Measurements from ENCODE around the gene NAP1L1.
"Not testable (repeated sequence)": the region's sequence is repeated elsewhere in the genome, so short reads cannot be mapped to it uniquely, and the experiment has no call there.

Gene NAP1L1

DNA sequence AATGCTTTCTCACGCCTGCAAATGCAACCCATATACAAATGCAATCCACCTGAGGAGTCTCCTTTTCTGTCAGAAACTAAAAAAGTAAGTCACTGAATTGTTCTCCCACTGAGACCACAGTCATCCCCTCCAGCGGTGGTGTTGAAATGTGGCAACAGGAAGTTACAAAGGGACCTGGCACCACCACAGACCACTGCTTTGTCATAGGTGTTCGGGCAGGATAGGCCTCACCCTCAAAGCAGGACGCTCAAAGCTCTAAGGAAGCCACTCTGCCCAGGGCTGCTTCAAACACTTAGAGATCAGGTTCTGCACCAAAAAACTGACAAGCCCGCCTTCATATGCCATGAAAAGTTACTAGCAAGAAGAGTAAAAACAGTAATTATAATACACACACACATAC is 64.2 kb downstream of the NAP1L1 start:
- no peak for FAIRE-seq

DNA sequence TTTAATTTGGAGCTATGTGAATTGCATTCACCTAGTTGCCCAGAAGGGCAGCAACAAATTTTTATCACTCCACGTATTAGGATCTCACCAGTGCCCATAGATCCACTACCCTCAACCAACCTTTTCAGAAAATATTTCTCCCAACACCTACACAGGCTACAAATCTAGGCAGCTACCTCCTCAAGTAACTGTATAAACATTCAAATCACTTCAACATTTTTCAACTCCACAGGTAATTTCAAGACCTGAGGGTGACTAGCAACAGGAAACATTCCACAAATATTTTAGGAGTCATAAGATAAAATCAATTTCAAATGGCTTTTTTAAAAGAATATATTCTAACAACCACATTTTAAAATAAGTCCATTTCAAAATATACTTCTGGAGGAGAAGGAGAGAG is 65.8 kb downstream of the NAP1L1 start:
- FAIRE-seq = no peak

DNA sequence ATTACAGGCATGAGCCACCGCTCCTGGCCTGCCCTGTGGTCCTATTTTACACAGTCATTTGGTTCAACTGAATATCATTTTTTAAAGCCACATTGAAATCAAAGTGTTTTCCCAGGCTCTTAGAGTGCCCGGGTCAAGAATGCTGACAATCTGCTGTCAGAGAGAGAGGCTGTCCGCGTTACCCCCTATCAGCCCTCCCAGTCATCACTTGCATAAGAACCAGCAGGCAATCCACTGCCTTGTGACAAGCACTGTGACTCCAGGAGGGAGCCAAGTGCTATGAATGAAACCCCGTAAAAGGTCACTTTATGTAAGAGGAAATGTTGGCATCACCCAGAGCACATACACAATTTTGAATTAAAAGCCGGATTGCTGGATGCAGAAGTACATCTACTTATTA is 66.4 kb downstream of the NAP1L1 start:
- no peak for FAIRE-seq

DNA sequence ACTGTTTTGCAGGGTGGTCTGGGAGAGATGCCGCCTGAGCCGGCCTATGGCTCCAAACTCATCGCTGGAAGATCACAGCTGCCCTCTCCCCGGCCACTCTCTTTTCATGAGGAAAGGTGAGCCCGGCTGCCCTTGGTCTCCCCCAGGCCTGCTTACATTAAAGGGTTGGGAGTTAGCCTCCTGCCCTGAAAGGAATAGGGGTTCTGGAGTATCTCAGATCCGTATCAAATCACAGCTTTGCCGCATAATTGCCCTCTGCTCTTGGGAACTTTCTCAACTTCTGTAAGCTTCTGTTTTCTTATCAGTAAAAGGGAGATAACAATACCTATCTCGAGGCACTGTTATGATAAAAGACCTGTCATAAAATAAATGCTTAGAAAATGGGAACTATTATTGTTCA is 70.5 kb downstream of the NAP1L1 start:
- FAIRE-seq = no peak

DNA sequence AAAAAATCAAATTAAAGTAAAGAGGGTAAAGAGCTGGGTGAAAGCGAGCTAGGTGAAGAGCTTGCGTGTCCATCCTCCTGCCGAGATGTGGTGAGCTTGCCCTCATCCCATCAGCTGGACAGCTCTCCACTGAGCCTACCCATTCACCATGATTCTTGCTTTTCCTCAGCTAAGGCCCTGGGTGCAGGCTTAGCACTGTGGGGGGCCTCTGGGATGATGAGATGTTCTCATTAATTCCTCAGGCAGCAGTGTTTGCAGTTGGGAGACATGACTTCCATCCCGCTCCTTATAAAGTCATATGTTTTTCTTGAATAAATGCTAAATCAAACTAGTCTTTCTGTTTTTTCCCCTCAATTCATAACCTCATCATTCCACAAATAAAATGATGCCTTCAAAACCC is 70.9 kb downstream of the NAP1L1 start:
- no peak for FAIRE-seq

DNA sequence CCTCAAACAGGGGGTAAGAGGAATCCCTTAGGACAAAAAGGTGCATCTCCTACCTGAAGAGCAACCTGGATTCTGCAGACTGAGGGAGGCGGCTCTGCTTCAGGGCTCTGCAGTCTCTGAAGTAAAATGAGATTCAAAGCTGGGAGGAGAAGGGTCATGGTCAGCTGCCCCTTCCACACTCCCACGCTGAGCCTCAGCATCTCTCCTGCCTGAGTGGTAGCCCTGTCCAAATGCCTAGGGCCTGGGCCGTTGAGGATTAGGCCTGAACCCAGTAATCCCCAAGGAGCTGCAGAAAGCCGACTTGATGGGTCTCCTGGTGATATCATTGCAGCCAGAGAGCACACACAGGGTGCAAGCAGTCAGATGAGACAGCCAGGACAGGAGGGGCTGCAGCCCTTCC is 71.8 kb downstream of the NAP1L1 start:
- FAIRE-seq = no peak

DNA sequence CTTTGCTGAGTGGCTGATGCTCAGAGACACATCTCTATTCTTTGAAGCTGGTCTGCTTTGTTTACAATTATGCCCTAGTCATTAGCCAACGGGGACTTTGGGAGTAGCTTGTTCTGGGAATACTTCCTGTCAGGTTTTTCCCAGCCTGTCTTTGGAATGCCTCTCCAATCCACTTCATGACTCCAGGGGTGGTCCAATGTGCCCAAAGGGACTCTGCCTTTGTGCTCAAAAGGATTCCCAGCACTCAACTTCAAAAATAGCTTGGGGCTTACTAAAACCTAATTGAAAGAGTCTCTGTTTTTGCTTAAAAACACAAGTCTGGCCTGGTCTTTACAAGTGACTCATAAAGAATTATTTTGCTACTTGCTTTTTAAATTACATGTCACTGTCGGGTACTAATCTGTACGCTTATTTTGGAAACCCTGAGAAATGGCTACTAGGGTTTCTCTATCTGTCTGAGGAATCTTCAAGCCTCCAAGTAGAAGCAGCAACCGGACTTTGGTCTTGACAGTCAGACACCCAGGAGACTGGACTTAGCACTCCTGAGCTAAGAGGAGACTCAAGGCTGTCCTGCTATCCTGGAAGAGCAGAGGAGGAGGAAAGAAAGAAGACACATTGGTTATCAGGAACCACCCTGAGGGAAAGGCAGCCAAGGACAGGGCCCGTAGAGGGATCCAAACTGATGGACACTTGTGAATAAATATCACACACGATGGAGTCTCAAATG is 73.6 kb downstream of the NAP1L1 start:
- no peak for FAIRE-seq

DNA sequence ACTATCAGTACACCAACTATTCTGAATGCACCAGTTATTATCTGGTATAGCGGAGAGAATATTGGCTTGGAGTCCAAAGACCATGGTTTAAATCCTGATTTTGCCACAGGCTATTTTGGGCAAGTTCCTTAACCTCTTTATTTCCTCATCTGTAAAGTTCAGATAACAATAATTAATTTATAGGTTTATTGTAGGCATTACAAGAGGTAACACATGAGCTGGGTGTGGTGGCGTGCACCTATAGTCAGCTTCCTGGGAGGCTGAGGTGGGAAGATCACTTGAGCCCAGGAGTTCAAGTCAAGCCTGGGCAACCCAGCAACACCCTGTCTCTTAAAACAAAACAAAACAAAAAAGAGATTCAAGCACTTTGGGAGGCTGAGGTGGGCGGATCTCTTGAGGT is 76.1 kb downstream of the NAP1L1 start:
- no peak for FAIRE-seq

DNA sequence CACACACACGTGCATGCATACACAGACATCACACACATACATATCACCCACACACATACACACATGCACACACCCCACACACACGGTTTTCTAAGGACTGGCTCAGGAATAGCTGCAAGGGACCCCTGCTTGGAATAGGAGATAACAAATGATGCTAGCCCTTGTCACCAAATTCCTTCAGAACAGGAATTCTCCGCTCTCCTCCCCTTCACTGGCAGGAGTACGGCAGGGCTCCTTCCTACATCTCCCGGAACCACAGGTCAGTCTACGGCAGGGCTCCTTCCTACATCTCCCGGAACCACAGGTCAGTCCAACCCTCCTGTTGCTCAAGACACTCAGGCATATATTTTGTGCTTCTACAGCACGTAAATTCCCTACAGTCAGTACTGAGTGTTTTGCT is 76.8 kb downstream of the NAP1L1 start:
- FAIRE-seq = no peak

DNA sequence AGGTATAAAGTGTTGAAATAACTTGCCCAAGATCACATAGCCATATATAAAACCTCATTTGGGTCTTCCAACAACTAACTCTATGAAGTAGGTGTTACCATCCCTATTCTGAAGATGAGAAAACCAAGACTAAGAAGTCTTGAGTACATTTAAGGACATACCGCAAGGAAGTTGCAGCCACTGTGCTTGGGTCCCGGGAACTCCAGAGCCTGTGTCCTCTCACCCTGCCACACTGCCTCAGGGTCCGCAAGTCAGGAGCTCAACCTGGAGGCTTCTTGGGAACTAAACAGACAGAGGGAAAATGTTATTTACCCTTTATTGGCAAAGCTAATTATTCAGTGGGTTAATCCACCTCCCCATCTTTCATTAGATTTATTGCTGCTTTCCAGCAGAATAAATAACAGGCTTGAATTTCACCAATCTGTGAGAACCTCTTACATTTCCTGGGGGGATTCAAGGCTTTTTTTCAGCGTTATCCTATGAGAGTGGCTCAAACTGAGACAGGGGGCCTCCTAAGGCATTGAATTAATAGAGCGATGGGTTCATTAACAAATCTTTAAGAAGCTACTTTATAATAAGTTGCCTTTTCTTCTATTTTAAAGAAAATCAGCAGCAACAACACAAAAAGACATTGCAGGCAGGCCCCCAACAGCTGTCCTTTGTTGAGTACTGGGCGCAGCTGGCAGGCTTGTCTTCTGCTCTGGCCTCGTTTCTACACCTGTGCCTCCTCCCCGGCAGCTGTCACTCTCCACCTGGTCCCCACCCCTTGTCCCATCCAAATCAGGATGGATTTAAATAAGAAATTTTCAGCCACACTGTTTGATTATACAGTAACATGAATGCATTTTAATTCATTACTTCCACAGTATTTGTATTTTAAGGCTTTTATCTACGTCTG is 78.2 kb downstream of the NAP1L1 start:
- FAIRE-seq = no peak

DNA sequence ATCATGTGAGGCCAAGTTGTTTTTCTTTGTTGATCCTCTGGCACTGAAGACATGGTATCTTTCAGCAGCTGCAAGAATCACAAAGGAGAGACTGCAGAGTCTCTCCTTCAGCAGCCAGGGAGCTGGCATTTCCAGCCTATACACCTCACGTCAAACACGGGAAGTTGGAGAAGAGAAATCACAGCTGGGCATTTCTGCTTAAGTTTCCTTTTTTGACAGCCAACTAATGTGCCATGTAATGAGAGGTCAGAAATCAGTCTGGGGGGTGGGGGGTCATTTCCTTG is 81.2 kb downstream of the NAP1L1 start:
- no peak for FAIRE-seq

DNA sequence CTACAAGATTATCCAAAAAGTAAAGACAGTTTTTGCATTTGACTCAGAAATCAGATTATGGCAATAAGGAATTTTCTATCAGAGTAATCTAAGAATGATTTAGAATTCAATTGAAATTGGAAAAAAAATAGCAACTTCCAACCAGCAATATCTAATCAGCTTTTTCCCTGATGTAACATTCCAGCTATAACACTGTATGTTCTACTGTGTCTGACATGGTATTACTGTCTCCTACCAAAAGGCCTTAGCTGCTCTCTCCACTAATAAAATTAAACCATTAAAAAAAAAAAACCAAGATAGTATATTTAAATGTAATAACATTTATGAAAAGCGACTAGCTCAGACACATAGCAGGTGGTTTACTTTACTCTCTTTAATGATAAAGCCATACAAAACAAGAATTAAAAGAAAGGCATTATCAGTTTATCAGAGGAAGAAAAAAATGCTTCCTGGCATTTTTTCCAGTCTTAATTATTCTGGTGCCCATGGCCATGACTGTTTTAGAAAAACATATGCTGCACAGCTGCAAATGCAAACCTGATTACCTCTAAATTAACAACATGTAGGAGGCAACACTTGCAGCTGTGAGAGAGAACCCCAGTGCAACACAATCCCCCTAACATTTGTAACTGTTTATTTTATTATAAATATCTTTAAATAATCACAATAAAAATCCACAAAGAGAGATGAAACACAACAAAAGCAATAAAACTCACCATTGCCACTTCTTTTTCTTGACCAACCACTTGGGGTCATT is 81.7 kb downstream of the NAP1L1 start:
- no peak for FAIRE-seq

DNA sequence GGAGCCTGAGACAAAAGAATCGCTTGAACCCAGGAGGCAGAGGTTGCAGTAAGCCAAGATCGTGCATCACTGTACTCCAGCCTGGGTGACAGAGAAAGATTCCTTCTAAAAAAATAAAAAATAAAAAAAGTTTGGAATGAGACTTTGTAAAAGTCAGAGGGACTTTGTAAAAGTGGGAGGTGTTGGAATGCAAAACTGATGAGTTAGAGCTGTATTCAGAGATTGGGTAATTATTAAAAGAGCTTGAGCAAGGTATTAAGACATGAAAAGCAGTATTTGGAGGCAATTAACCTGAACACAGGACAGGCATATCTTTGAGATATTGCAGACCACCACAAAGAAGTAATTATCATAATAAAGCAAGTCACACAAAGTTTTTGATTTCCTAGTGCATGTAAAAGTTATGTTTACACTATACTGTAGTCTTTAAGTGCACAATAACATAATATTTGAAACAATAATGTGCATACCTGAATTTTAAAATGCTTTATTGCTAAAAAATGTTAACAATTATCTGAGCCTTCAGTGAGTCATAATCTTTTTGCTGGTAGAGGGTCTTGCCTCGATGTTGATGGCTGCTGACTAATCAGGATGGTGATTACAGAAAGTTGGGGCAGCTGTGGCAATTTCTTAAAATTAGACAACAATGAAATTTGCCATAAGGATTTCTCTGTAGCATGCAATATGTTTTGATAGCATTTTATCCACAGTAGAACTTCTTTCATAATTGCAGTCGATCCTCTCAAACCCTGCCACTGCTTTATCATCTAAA is 86.0 kb downstream of the NAP1L1 start:
- no peak for FAIRE-seq

DNA sequence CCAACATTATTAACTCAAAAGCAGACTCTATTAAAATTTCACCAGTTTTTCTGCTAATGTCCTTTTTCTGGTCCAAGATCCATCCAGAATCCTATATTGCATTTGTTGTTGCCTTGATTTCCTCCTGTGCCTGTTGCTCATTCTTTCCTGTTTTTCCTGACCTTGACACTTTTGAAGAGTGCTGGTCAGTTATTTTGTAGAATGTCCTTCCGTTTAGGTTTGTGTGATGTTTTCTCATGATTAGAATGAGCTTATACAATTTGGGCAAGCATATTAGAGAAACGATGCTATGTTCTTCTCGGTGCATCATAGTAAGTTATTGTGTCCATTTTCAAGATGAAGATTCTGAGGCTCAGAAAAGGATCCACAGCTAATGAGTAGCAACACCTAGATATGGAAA is 86.8 kb downstream of the NAP1L1 start:
- FAIRE-seq = no peak

DNA sequence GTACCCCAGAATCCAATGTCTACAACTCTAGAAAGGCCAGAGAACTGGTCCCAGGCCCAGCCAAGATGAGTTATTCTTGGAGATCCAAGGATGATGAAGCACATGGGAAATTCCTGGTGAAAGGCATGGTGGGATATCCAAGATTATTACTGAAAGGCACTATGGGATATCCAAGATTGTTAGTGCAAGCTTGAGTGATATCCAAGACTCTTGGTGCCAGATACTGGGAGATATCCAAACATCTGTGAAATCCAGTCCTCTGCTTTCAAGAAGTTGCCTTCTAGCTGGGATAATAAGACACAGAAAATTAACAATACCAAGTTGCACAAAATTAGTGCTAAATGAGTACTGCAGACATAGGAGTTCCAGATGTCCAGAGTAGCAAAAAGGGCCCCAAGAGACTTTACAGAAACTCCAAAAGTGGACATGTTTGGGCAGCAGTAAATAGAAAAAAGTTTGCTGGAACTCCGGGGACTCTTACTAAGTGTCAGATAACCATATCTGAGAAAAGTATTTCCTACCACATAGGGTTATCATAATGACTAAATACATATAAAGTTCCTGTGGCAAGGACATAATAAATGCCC is 87.5 kb downstream of the NAP1L1 start:
- FAIRE-seq = no peak

DNA sequence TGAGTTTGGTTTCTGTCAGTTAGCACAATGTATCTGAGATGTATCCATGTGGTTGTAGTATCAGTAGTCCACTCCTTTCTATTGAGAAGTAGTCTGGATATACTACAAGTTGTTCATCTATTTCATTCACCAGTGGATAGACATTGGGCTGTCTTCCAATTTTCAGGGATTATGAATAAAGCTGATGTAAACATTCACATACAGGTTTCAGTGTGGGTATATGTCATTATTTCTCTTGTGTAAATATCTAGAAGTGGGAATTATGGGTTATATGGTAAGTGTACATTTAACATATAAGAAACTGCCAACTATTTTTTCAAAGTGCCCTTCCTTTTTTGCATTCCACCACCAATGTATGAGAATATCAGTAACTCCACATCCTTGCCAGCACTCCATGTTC is 88.8 kb downstream of the NAP1L1 start:
- no peak for FAIRE-seq

DNA sequence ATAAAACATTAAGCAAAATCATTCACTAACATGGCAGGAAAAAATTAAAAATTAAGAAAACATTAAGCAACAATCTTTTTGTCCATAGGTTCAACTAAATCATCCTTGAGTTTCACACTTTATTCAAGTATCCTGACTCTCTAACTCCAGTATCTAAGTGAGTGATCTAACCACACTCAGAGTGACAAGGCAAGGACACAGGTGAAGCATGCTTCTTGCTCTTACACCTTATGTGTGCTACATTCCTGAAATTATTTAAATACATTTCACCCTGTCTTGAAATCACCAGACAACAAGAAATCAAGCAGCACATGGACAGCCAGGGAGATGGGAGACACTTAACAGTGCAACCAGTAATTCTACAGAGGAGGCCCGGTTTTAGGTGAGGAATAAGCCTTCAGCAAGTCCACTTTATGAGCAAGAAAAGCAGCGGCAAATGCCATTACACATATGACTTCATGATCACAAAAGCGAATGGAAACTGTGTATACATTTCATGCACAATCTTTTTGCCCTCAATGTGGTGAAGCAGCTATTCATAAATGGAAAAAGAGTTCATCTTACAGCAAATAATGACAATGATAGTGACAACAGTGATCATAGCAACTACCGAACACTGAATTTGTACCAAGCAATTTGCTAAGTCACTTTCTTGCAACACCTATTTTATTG is 90.3 kb downstream of the NAP1L1 start:
- no peak for FAIRE-seq

DNA sequence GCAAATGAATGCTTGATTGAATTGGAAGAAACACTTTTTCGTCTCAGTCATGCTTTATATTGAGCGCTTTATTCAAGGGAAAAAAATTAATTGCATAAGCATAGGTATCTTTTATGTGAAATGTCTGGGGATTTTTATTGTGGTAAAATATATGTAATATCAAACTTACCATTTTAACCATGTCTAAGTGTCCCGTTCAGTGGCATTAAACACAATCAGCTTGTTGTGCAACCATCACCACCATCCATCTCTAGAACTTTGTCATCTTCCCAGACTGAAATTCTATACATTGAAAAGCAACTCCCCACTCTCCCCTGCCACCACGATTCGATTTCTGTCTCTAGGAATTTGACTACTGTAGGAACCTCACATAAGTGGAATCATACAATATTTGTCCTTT is 92.7 kb downstream of the NAP1L1 start:
- no peak for FAIRE-seq

DNA sequence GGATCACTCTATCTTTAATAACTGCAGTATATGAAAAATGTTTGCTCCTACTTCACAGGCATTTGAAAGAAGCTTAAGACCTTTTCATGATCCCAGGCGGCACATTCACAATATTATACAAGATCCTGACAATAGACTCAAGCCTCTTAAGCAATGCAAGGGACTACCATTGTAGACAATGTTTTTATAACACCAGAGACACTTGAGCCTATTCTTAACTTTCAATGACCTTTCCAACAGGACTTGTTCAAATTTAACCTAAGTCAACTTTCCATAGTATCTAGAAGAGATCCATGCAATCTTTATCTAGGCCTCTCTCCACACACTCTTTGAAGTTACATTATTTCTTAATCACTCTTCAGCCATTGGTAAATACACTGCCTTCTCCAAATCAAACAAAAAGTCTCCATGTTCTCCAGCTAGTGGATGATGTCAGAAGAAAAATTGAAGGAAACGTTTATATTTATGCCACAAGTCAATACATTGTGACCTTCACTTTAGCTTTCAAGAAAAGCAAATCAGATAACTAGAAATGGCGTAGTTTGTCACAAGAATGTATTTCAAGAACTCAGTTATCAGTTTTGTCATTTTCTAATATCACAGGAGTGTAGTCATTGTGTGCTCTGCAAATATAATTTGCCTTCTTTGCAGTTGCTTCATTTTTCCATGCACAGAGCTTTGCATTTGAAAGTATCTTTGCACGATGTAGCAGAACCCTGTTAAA is 94.1 kb downstream of the NAP1L1 start:
- peak; percentile 36 for FAIRE-seq

DNA sequence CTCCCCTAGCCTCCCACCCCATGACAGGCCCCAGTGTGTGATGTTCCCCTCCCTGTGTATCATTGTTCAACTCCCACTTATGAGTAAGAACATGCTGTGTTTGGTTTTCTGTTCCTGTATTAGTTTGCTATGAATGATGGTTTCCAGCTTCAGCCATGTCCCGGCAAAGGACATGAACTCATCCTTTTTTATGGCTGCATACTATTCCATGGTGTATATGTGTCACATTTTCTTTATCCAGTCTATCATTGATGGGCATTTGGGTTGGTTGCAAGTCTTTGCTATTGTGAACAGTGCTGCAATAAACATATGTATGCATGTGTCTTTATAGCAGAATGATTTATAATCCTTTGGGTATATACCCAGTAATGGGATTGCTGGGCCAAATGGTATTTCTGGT is 96.8 kb downstream of the NAP1L1 start:
- FAIRE-seq = not testable (repeated sequence)

All from islet of Langerhans (tissue), 1 donor.